Tibial artery (tissue), 4 donors: ENCODE measurements around the gene DOCK1.

Experiments
- DNase-seq, 2 donors: peaks; one replicate each; pipeline ENCODE4 v3.0.0-alpha.2; 2019
- H3K27ac ChIP-seq, 2 donors: fragments of 200-600 bp; sonication (generic) in 1 of 2; 1 replicate in 1 of 2; 2 replicates in 1 of 2; pipeline ENCODE4 v1.5.1; 2018 to 2019; ENCODE audit warnings: mild to moderate bottlenecking in 1 of 2
- H3K27me3 ChIP-seq, 2 donors: fragments of 200-600 bp; sonication (generic) in 1 of 2; one replicate each; pipeline versions ENCODE4 v1.5.1 to v1.6.0; 2016 to 2019
- H3K36me3 ChIP-seq, 3 donors: fragments of 200-600 bp; sonication (generic) in 2 of 3; one replicate each; pipeline ENCODE4 v1.5.1; 2016 to 2019; ENCODE audit warnings: mild to moderate bottlenecking in 2 of 3
- H3K4me1 ChIP-seq, 4 donors: fragments of 200-600 bp; sonication (generic) in 2 of 4; 1 replicate in 3 of 4; 2 replicates in 1 of 4; pipeline ENCODE4 v1.5.1; 2016 to 2019
- H3K4me3 ChIP-seq, 2 donors: fragments of 200-600 bp; sonication (generic) in 1 of 2; 1 replicate in 1 of 2; 2 replicates in 1 of 2; pipeline ENCODE4 v1.5.1; 2018 to 2019; ENCODE audit warnings: mild to moderate bottlenecking in 2 of 2
- H3K9me3 ChIP-seq, 3 donors: fragments of 200-600 bp; sonication (generic) in 1 of 3; one replicate each; pipeline ENCODE4 v1.5.1; 2016 to 2019
- CTCF ChIP-seq, 2 experiments: fragments of 200-600 bp in 1 of 2; fragments of 450-650 bp in 1 of 2; IDR thresholded peaks; one replicate each; pipeline ENCODE4 v1.5.1; 2017 to 2019; ENCODE audit warnings: antibody characterized with exemption in 2 of 2, mild to moderate bottlenecking in 1 of 2, moderate library complexity in 1 of 2
- intact Hi-C: fragments of 100-400 bp; cut with DNase I; formaldehyde crosslinking; loops from one replicate; pipeline ENCODE4 v1.15.0; 2023; ENCODE audit warnings: low total_unique reads

The DOCK1 gene

DNA sequence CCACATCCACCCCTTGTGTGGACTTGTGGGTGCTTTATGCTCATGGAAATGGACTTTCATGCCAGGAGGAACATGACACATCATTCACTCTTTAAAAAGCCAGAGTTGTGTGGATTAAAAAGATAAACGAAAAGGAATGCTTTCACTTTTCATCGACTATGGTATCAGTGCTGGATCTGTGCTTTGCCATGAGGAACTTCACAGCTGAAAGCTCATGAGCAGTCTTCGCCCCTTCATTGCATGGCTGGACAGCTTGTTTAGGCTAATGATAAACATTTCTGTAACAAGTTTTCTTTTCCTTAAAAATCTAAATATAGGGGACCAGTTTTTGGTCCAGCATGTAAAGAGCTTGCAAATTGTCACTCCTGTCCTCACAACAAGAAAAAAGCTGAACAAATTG is 470.2 kb downstream of the DOCK1 start:
- intact Hi-C loops: no loop called here
- H3K27ac ChIP-seq: no peak overlapping the region
- H3K36me3 ChIP-seq: peaks cover 20 to 37% (median 27%) of the 10 kb centered on the region in 3 donors
- no peaks in the 10 kb centered on the region for H3K27me3 ChIP-seq
- H3K4me3 ChIP-seq: no peak overlapping the region
- no peak for TF ChIP-seq CTCF (IDR thresholded peaks at IDR 0.05)
- no peaks in the 10 kb centered on the region for H3K9me3 ChIP-seq
- no peak for DNase-seq
- no peaks in the 10 kb centered on the region for H3K4me1 ChIP-seq

GRCh38 chr10:127376071-127376470 is 470.8 kb downstream of the DOCK1 start:
- H3K4me3 ChIP-seq: no peak overlapping the region
- no peak for TF ChIP-seq CTCF (IDR thresholded peaks at IDR 0.05)
- H3K27ac ChIP-seq: no peak overlapping the region
- H3K9me3 ChIP-seq: no peaks in the 10 kb centered on the region
- no peaks in the 10 kb centered on the region for H3K27me3 ChIP-seq
- peaks cover 20 to 38% (median 27%) of the 10 kb centered on the region in 3 donors for H3K36me3 ChIP-seq
- no peak for DNase-seq
- H3K4me1 ChIP-seq: no peaks in the 10 kb centered on the region
- intact Hi-C loops: no loop called here

GRCh38 chr10:127378628-127379027 is 473.4 kb downstream of the DOCK1 start:
- no peak for DNase-seq
- H3K36me3 ChIP-seq: peaks cover 26 to 41% (median 37%) of the 10 kb centered on the region in 3 donors
- H3K4me1 ChIP-seq: no peaks in the 10 kb centered on the region
- no peaks in the 10 kb centered on the region for H3K27me3 ChIP-seq
- intact Hi-C loops: no loop called here
- H3K4me3 ChIP-seq: no peak overlapping the region
- TF ChIP-seq CTCF (IDR thresholded peaks at IDR 0.05): no peak
- no peaks in the 10 kb centered on the region for H3K9me3 ChIP-seq
- no peak overlapping the region for H3K27ac ChIP-seq

GRCh38 chr10:127384532-127384931 is 479.3 kb downstream of the DOCK1 start:
- Histone ChIP-seq H3K36me3 (peaks cover 6 to 30% (median 22%) of the 10 kb centered on the region in 3 donors), H3K4me3 (no peak overlapping the region), H3K9me3 (no peaks in the 10 kb centered on the region), H3K27me3 (no peaks in the 10 kb centered on the region), H3K27ac (peak overlapping the region; percentile 31 to 83), H3K4me1 (peaks cover 0 to 40% (median 25%) of the 10 kb centered on the region in 4 donors)
- intact Hi-C loops: no loop called here
- no peak for DNase-seq
- TF ChIP-seq CTCF (IDR thresholded peaks at IDR 0.05): no peak

GRCh38 chr10:127385066-127385465 is 479.8 kb downstream of the DOCK1 start:
- intact Hi-C loops: no loop called here
- Histone ChIP-seq H3K4me1 (peaks cover 0 to 40% (median 25%) of the 10 kb centered on the region in 4 donors), H3K27ac (peak overlapping the region in 1 of 2 donors; percentile 83), H3K36me3 (peaks cover 6 to 30% (median 22%) of the 10 kb centered on the region in 3 donors), H3K27me3 (no peaks in the 10 kb centered on the region), H3K9me3 (no peaks in the 10 kb centered on the region), H3K4me3 (no peak overlapping the region)
- TF ChIP-seq CTCF (IDR thresholded peaks at IDR 0.05): no peak
- no peak for DNase-seq
